ENCODE results near the gene DCANP1.

The DCANP1 gene

DNA sequence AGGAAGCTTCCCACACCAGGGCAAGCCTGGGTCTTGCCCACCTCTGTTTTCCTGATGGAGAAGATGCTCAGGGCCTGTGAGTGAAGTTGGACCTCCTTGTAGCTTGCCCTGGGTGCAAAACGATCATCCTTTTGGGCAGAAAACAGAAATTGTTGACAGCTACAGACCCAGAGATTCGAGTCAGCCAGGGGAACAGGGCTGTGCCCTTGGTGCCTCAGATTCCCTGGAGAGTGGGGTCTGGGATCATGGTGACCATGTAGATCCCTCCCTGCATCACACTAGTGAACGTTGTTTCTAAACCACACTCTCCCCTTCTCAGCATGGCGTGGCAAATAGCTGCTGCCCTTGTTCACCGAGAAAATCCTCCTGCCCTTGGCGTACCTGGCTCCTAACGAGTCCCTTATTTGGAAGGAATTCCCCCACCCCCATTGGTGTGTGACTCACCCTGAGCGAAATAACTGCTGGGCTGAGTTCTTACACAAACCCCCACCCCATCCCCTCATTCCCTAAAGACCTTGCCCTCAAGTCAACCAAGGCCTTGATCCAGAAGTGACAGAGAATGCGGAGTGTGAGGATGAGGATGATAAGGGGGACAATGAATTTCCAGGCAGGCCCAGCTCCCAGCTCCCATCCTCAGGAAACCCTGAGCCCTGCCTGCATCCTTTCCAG lies 1.1 kb upstream of the DCANP1 start:
- Mint-ChIP-seq H3K27me3 (peaks cover 30 to 78% of the 10 kb centered on the region in 2 donors), H3K4me1 (ENCODE audit: low read depth in 2 of 2) (no peaks in the 10 kb centered on the region), H3K36me3 (ENCODE audit: insufficient read depth) (no peaks in the 10 kb centered on the region), H3K9me3 (no peaks in the 10 kb centered on the region), H3K27ac (no peak overlapping the region), H3K4me3 (no peak overlapping the region)
- DNase-seq (no peak), ATAC-seq (replicated peaks) (no peak)

DNA sequence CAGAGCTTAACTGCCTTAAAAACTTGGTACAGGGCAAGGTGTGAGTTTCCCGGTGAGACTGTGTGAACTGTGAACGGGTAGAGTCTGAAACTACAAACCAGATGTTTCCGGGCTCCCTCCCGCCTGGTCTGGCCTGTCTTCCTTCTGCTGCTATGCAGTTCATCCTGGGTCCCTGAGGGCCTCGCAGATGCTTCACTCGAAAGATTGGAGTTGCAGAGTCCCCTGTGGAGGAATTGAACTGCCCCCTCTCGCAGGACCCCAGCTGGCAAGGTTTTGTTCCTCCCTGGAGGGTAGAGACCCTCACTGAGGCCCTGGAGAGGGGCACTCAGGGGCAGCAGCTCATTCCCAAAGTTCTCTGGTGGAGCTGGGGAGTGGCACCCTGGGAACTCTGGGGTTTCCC lies 533 bp downstream of the DCANP1 start:
- Mint-ChIP-seq H3K27ac (no peak overlapping the region), H3K4me1 (ENCODE audit: low read depth in 2 of 2) (peaks cover 0 to 3% of the 10 kb centered on the region in 2 donors), H3K4me3 (no peak overlapping the region), H3K9me3 (no peaks in the 10 kb centered on the region), H3K36me3 (ENCODE audit: insufficient read depth) (no peaks in the 10 kb centered on the region), H3K27me3 (peaks cover 26 to 79% of the 10 kb centered on the region in 2 donors)
- no peak for ATAC-seq (replicated peaks)
- no peak for DNase-seq

DNA sequence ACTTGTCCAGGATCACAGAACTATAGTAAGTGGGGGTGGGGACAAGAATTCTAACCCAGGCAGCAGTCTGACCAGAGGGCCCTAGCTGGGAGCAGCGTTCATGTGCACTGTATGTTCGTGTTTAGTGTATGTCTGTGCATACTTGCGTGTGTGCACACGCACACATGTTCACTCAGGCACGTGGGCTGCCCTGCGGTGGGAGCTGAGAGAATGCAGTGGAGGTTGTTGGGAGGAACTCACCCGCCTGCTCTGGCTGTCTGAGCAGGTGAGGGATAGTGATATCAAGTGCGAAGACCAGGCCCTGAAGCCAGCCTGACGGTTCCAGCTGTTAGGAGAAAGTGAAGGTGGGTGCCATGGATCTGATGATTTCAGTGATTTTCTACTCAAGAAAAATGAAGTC lies 942 bp downstream of the DCANP1 start:
- DNase-seq (no peak), ATAC-seq (replicated peaks) (no peak)
- H3K27ac Mint-ChIP-seq = no peak overlapping the region
- H3K36me3 Mint-ChIP-seq (ENCODE audit: insufficient read depth) = no peaks in the 10 kb centered on the region
- no peaks in the 10 kb centered on the region for H3K9me3 Mint-ChIP-seq
- H3K4me3 Mint-ChIP-seq = no peak overlapping the region
- H3K27me3 Mint-ChIP-seq = peaks cover 26 to 82% of the 10 kb centered on the region in 2 donors
- peaks cover 0 to 3% of the 10 kb centered on the region in 2 donors for H3K4me1 Mint-ChIP-seq (ENCODE audit: low read depth in 2 of 2)

DNA sequence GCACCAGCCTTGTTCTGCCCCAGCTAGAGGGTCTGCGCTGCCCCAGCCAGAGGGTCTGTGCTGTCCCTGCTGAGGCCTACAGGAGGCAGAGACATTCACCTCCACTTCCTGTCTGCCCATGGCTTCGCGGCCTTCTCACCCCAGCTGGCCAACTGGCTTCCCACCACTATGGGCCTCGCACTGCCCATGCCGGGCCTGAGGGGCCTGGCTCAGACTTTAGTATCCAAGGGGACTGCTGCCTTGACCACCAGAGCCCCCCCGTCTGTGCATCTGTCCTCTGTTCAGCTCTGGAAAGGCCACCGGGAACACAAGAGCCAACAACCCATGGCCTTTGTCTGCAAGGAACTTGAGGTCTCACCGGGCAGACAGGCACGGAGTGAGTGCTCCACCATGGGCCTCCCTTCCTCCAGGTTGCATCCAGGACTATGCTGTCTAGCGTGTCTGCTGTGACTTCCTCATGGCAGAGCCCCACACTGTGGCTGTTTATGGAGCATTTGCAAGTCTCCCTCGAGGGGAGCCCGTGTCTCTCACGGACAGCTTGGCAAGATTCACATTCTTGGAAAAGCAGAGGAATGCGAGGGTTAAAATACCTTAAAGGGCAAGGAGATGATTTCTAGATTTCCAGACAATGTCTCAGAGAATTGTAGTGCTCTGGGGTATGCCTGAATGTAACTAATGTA lies 1.7 kb downstream of the DCANP1 start:
- Mint-ChIP-seq H3K4me3 (no peak overlapping the region), H3K4me1 (ENCODE audit: low read depth in 2 of 2) (peaks cover 0 to 3% of the 10 kb centered on the region in 2 donors), H3K27me3 (peaks cover 21 to 79% of the 10 kb centered on the region in 2 donors), H3K36me3 (ENCODE audit: insufficient read depth) (no peaks in the 10 kb centered on the region), H3K27ac (no peak overlapping the region), H3K9me3 (no peaks in the 10 kb centered on the region)
- ATAC-seq (replicated peaks) (no peak), DNase-seq (no peak)

DNA sequence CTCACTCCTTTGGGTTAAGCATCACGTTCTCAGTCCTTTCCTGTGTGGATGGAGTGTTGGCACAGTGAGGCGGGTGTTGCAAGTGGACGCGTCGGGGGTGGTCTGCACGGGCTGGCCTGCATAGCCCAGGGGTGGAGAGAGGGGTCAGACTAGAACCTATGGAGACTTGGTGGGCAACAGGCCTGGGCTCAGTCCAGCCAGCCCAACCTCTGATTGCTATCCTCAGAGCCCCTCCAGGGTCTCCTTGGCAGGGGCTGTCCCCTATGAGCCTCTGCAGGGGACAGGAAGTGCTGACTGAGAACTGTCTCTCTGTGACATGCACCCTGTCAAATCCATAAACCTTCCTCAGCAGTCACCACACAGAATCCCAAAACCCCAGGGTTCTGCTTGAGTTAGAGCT lies 2.3 kb downstream of the DCANP1 start:
- Mint-ChIP-seq H3K36me3 (ENCODE audit: insufficient read depth) (no peaks in the 10 kb centered on the region), H3K4me1 (ENCODE audit: low read depth in 2 of 2) (peaks cover 0 to 3% of the 10 kb centered on the region in 2 donors), H3K27me3 (peaks cover 16 to 73% of the 10 kb centered on the region in 2 donors), H3K4me3 (no peak overlapping the region), H3K27ac (no peak overlapping the region), H3K9me3 (no peaks in the 10 kb centered on the region)
- DNase-seq (no peak), ATAC-seq (replicated peaks) (no peak)

DNA sequence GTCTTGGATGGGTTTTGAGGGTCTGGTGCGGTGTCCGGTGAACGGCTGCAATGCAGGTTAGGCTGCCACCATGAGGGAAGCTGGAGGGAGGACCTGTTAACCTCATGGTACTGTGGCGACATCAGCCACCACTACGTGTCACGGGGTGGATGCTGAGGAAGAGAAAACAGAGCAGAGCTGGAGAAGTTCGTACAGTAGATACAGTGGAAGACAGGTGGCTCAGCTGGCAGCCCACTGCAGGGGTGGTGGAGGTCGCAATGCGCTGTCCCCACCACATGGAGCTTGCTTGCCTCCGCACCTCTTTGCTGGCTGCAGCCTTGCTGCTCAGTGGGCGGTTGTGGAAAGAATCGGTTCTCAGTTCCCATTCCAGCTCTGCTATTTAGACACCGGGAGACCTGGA lies 2.8 kb downstream of the DCANP1 start:
- H3K9me3 Mint-ChIP-seq = no peaks in the 10 kb centered on the region
- ATAC-seq (replicated peaks) = no peak
- no peak for DNase-seq
- H3K27me3 Mint-ChIP-seq = peaks cover 14 to 72% of the 10 kb centered on the region in 2 donors
- H3K27ac Mint-ChIP-seq = no peak overlapping the region
- H3K4me3 Mint-ChIP-seq = no peak overlapping the region
- H3K36me3 Mint-ChIP-seq (ENCODE audit: insufficient read depth) = no peaks in the 10 kb centered on the region
- peaks cover 0 to 3% of the 10 kb centered on the region in 2 donors for H3K4me1 Mint-ChIP-seq (ENCODE audit: low read depth in 2 of 2)

DNA sequence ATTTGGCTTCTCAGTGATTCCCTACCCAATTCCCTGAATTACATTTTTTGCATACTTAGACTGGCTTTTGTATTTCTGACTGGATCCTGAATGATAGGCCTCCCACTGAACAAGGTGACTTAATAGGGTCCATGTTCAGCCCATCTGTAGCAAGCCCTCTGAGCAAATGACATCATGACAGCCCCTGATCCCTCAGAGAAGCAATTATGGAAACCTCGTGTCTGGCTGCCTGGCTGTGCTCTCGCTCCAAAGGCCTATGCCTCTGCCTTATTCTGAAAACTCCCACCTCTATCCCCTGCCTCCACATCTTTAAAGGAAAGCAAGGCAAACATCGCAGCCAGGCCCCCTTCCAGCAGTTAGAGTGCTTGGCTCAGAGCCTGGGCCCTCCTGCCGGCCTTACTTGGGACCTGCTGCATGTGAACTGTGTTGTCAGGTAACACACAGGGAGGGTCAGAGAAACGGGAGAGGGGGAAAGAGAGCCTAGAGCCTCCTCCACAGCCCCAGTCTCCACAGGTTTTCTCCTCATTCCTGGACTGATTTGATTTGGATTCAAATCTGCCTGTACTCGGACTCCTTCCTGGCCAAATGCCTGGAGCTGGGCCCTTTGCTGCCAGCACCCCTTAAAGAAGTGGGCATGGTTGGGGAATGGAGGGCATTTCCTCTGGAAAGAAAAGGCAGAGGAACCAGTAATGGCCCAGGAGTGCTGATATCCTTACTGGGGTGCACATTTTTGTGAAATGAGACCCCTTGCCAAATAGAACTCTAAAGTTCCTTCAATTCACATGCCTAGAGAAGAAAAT lies 3.8 kb downstream of the DCANP1 start:
- Mint-ChIP-seq H3K9me3 (no peaks in the 10 kb centered on the region), H3K4me1 (ENCODE audit: low read depth in 2 of 2) (peaks cover 0 to 3% of the 10 kb centered on the region in 2 donors), H3K4me3 (no peak overlapping the region), H3K27me3 (peaks cover 12 to 67% of the 10 kb centered on the region in 2 donors), H3K27ac (no peak overlapping the region), H3K36me3 (ENCODE audit: insufficient read depth) (no peaks in the 10 kb centered on the region)
- DNase-seq = no peak
- no peak for ATAC-seq (replicated peaks)

DNA sequence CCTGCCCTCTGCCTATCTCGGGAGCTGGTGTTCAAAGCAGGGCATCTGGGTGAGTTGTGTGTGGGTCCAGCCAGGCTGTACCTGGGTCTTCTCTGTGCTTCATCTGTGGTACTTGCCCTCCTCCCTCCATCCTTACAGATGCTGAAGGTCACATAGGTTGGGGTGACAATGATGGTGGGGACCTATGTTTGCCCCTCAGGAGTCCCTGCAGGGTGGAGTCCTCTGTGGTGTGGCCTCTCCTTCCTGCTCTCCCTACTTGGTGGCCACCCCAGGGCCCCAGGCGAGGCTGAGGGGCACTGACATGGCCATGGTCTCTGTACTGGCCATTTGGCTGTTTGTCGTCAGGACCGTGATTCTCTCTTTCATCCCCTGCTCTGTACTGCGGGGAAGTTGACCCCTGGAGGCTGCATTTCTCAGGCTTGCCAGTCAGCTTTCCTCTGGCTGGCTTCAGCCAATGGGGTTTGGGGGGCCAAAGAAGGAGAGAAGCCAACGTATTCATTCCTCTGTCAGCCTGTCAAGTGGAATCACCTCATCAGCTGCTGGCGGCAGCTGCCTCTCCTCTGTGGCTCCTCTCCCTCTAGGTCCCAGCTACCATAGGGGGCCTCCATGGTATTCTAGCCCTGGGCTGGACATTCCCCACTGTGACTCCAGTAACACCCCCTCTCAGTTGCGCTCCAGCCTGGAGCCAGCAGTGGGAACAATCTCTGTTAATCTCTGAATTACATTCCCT lies 4.6 kb downstream of the DCANP1 start:
- Mint-ChIP-seq H3K36me3 (ENCODE audit: insufficient read depth) (no peaks in the 10 kb centered on the region), H3K4me1 (ENCODE audit: low read depth in 2 of 2) (peaks cover 0 to 3% of the 10 kb centered on the region in 2 donors), H3K27me3 (peaks cover 13 to 67% of the 10 kb centered on the region in 2 donors), H3K27ac (no peak overlapping the region), H3K9me3 (no peaks in the 10 kb centered on the region), H3K4me3 (no peak overlapping the region)
- no peak for DNase-seq
- ATAC-seq (replicated peaks) = no peak

DNA sequence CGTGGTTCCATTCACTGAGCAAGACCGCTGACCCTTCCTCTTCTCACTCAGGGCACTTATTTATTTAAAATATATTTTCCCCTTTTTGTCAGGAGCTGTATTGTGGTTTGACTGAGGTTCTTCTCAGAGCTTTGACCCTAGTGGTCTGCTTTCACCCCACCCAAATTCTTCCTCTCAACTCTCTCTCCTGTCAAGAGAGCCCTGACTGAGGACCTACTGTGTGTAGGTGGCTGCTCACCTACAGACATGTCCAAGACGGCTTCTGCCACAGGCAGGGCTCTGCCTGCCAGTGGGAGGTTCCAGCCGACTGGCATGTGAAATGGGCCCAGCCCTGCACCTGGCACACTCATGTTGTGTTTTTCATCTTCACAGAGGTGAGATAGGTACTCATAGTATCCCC lies 5.2 kb downstream of the DCANP1 start:
- Mint-ChIP-seq H3K4me3 (no peak overlapping the region), H3K27me3 (peaks cover 13 to 67% of the 10 kb centered on the region in 2 donors), H3K27ac (no peak overlapping the region), H3K36me3 (ENCODE audit: insufficient read depth) (no peaks in the 10 kb centered on the region), H3K4me1 (ENCODE audit: low read depth in 2 of 2) (peaks cover 0 to 3% of the 10 kb centered on the region in 2 donors), H3K9me3 (no peaks in the 10 kb centered on the region)
- DNase-seq (no peak), ATAC-seq (replicated peaks) (no peak)

DNA sequence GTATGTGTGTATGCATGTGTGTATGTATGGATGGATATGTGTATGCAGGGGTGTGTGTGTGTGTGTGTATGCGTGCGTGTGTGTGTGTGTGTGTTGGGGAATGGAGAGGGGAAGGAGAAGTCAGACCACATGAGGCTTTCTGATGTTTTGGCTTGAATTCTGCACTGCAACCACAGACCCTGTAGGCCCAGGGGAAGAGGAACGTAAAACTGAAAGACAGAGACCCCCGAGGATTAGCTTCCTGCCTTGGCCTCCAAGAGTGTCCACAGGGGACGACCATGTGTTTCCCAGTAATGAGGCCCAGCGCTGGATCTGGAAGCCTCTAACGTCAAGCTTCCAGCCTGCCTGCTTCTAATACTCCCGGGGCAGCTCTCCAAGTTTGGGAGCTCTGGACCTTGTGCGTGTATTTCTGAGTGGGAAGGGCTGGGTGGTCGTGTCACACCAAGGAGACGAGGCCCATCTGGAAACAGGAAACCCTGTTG lies 5.8 kb downstream of the DCANP1 start:
- ATAC-seq (replicated peaks) (no peak), DNase-seq (no peak)
- H3K27me3 Mint-ChIP-seq = peaks cover 13 to 67% of the 10 kb centered on the region in 2 donors
- H3K4me1 Mint-ChIP-seq (ENCODE audit: low read depth in 2 of 2) = peaks cover 0 to 3% of the 10 kb centered on the region in 2 donors
- H3K36me3 Mint-ChIP-seq (ENCODE audit: insufficient read depth) = no peaks in the 10 kb centered on the region
- no peak overlapping the region for H3K4me3 Mint-ChIP-seq
- H3K9me3 Mint-ChIP-seq = no peaks in the 10 kb centered on the region
- H3K27ac Mint-ChIP-seq = no peak overlapping the region

DNA sequence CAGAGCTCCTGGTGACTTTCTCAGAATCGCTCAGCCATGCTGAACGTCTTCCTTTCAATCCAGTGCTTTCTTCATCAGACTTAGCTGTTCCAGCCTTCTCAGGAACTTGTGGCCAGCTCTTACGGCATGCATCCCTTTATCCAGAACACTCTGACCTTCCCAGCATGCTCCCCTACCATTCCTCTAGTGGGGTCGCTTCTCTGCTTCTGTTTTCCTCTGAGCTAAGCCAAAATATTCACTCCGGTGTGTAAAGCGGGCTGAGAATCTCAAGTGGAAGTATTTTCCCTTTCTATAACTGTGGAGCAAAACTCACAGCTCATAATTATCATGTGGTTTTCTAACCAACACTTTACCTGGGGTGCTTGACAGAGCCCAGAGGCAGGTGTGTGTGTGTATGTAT lies 6.2 kb downstream of the DCANP1 start:
- Mint-ChIP-seq H3K4me3 (no peak overlapping the region), H3K9me3 (no peaks in the 10 kb centered on the region), H3K4me1 (ENCODE audit: low read depth in 2 of 2) (peaks cover 0 to 3% of the 10 kb centered on the region in 2 donors)

DNA sequence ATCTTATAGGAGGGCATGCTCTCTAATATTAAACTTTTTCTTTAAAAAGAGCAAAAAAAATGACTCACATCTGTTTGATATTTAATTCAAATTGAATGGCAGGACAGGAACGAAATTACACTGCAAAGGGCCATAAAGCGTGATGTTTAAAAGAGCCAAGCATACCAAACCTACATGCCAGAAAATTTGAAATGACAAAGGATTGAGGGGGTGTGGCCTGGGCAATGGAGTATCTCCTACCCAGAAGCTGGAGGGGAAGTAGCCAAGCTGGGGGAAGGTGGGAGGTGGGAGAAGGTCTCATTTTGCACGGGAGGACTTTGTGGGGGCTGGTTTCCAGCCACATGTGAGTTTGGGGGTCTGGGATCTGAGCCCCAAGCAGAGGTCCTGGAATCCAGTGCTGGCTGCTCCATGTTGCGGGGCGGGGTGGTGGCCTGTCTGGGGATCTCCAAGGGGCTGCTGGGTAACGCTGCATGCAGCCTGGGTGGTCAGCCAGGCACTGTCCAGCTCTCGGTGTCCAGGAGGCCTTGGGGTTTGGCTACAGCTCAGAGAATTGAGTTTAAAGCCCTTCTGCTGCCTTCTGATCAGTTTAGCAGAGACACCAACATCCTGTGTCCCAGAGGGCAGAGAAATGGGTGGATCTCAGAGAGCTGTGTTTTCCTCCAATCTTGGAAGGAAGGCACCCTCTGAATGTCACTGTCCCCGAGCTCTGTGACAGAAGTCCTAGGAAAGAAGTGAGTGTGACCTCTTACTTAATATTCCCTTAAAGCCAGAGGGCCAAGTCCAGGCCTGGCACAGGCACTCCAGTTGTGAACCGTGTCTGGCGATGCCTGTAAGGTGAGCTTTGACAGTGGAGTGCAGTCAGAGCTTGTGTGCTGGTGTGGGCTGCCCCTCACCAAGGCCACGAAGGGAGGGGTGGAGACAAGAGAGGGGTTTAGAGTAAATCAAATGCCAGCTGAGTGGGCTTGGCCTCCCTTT lies 7.6 kb downstream of the DCANP1 start:
- Mint-ChIP-seq H3K27me3 (peaks cover 17 to 75% of the 10 kb centered on the region in 2 donors), H3K36me3 (ENCODE audit: insufficient read depth) (no peaks in the 10 kb centered on the region), H3K4me3 (no peak overlapping the region), H3K4me1 (ENCODE audit: low read depth in 2 of 2) (peaks cover 0 to 3% of the 10 kb centered on the region in 2 donors), H3K27ac (no peak overlapping the region), H3K9me3 (no peaks in the 10 kb centered on the region)
- DNase-seq (no peak), ATAC-seq (replicated peaks) (no peak)

More for the DNA sequence above, 6.2 kb downstream of the DCANP1 start:
- peaks cover 8 to 64% of the 10 kb centered on the region in 2 donors for H3K27me3 Mint-ChIP-seq
- H3K27ac Mint-ChIP-seq = no peak overlapping the region
- ATAC-seq (replicated peaks) = no peak
- H3K36me3 Mint-ChIP-seq (ENCODE audit: insufficient read depth) = no peaks in the 10 kb centered on the region
- DNase-seq = no peak
